Loucy (cell line): ENCODE measurements around the gene MTX2.
"Not testable (repeated sequence)": the region's sequence is repeated elsewhere in the genome, so short reads cannot be mapped to it uniquely, and the experiment has no call there.

Experiments
- H2AFZ ChIP-seq: fragments of 200-600 bp; sonication (generic); 2 replicates; pipeline ENCODE4 v1.6.0; 2016; ENCODE audit warnings: antibody characterized with exemption, mild to moderate bottlenecking, low read length, moderate library complexity
- H3F3A ChIP-seq: fragments of 200-600 bp; 2 replicates; pipeline ENCODE4 v1.6.0; 2016; ENCODE audit warnings: antibody characterized with exemption, low read depth, mild to moderate bottlenecking
- H3K27me3 ChIP-seq: fragments of 200-600 bp; sonication (generic); 2 replicates; pipeline ENCODE4 v1.6.1; 2014; ENCODE audit warnings: low read length, mild to moderate bottlenecking; ENCODE audit not compliant: insufficient read depth, poor library complexity, severe bottlenecking
- H3K36me3 ChIP-seq: fragments of 200-600 bp; sonication (generic); 2 replicates; pipeline ENCODE4 v1.6.1; 2016; ENCODE audit warnings: low read length; ENCODE audit not compliant: insufficient read depth
- H3K4me1 ChIP-seq: fragments of 200-600 bp; sonication (generic); 2 replicates; pipeline ENCODE4 v1.5.1; 2014; ENCODE audit warnings: low read length, mild to moderate bottlenecking; ENCODE audit not compliant: insufficient read depth, poor library complexity, severe bottlenecking
- H3K4me2 ChIP-seq: fragments of 200-600 bp; sonication (generic); 2 replicates; pipeline ENCODE4 v1.6.0; 2014; ENCODE audit warnings: antibody characterized with exemption, low read length, low read depth, mild to moderate bottlenecking; ENCODE audit not compliant: poor library complexity, severe bottlenecking
- H3K4me3 ChIP-seq: fragments of 200-600 bp; sonication (generic); 2 replicates; pipeline ENCODE4 v1.5.1; 2014; ENCODE audit warnings: low read length, mild to moderate bottlenecking, mixed read lengths; ENCODE audit not compliant: poor library complexity, severe bottlenecking
- H3K79me2 ChIP-seq: fragments of 200-600 bp; sonication (generic); 2 replicates; pipeline ENCODE4 v1.6.1; 2014; ENCODE audit warnings: low read length; ENCODE audit not compliant: insufficient read depth
- H3K9ac ChIP-seq: fragments of 200-600 bp; sonication (generic); 2 replicates; pipeline ENCODE4 v1.6.0; 2014; ENCODE audit warnings: mild to moderate bottlenecking, low read depth, low read length, moderate library complexity; ENCODE audit not compliant: poor library complexity, severe bottlenecking
- H3K9me2 ChIP-seq: fragments of 200-600 bp; sonication (generic); replicated peaks from 2 replicates; pipeline ENCODE4 v1.6.1; 2016; ENCODE audit warnings: low read depth, low read length, mixed read lengths
- H3K9me3 ChIP-seq: fragments of 200-600 bp; sonication (generic); 2 replicates; pipeline ENCODE4 v1.6.1; 2014; ENCODE audit warnings: mild to moderate bottlenecking, antibody characterized with exemption, low read length, low read depth; ENCODE audit not compliant: insufficient read depth
- H4K20me1 ChIP-seq: fragments of 200-600 bp; sonication (generic); 2 replicates; pipeline ENCODE4 v1.6.0; 2014; ENCODE audit warnings: antibody characterized with exemption, low read length, mild to moderate bottlenecking; ENCODE audit not compliant: insufficient read depth, poor library complexity, severe bottlenecking
- EZH2phosphoT487 ChIP-seq: fragments of 200-600 bp; IDR thresholded peaks from 2 replicates; pipeline ENCODE4 v1.6.1; 2018; ENCODE audit warnings: antibody characterized with exemption, mild to moderate bottlenecking, moderate library complexity, borderline replicate concordance
- TF ChIP-seq, protein P1 (sequence below): fragments of 200-600 bp; sonication (generic); conservative IDR thresholded peaks from 2 replicates; pipeline ENCODE4 v1.5.1; 2014; ENCODE audit warnings: mild to moderate bottlenecking, antibody characterized with exemption, low read length

The MTX2 gene

DNA sequence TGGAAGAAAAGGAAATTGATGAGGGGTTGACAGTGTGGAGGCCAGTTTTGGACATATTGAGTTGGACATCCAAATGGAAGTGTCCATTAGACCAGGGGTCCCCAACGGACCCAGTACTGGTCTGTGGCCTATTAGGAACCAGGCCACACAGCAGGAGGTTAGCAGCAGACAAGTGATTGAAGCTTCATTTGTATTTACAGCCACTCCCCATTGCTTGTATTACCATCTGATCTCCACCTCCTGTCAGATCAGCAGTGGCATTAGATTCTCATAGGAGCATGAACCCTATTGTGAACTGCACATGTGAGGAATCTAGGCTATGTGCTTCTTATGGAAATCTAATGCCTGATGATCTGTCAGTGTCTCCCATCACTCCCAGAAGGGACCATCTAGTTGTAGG, 99.1 kb downstream of the MTX2 start:
- H2AFZ ChIP-seq, result no peak overlapping the region
- TF ChIP-seq, protein P1, sequence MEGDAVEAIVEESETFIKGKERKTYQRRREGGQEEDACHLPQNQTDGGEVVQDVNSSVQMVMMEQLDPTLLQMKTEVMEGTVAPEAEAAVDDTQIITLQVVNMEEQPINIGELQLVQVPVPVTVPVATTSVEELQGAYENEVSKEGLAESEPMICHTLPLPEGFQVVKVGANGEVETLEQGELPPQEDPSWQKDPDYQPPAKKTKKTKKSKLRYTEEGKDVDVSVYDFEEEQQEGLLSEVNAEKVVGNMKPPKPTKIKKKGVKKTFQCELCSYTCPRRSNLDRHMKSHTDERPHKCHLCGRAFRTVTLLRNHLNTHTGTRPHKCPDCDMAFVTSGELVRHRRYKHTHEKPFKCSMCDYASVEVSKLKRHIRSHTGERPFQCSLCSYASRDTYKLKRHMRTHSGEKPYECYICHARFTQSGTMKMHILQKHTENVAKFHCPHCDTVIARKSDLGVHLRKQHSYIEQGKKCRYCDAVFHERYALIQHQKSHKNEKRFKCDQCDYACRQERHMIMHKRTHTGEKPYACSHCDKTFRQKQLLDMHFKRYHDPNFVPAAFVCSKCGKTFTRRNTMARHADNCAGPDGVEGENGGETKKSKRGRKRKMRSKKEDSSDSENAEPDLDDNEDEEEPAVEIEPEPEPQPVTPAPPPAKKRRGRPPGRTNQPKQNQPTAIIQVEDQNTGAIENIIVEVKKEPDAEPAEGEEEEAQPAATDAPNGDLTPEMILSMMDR, result no peak
- TF ChIP-seq EZH2phosphoT487, result no peak
- H3F3A ChIP-seq, result no peaks in the 10 kb centered on the region
- no peaks in the 10 kb centered on the region for H3K4me1 ChIP-seq
- no peak overlapping the region for H3K4me3 ChIP-seq
- H4K20me1 ChIP-seq, result no peaks in the 10 kb centered on the region
- no peaks in the 10 kb centered on the region for H3K36me3 ChIP-seq
- no peak overlapping the region for H3K9ac ChIP-seq
- H3K79me2 ChIP-seq, result no peaks in the 10 kb centered on the region
- H3K27me3 ChIP-seq, result no peaks in the 10 kb centered on the region
- H3K4me2 ChIP-seq, result no peak overlapping the region
- H3K9me3 ChIP-seq, result no peaks in the 10 kb centered on the region
- no peaks in the 10 kb centered on the region for H3K9me2 ChIP-seq

DNA sequence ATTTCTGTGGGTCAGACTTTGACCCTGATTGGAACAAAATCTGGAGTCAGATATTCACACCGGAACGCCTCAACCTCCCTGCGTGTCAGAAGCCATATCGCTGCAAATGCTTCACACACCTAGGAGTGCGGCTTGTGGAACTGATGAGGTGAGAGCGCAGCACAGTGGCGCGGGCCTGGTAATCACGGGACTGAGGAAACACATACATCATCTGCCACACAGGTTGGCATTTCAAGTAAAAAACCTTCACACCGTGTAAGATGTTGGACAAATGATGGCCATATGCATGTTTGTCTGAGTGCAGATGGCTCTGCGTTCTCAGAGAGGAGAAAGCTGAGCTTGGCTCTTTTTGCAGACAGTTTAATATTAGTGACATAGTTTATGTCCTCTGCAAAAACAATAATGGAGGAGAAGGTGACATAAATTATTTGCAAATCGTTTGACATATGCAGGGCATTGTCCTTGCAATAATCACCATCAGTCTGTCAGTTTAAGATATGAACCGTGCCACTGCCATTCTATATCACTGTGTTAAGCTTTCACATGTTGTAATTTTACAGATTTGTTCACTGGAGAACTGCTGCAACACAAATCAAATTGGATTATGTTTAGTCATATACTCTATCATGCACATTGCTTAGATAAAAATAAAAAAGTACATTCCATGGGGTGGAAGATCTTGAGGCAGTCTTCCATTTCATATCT, 101.4 kb downstream of the MTX2 start:
- Histone ChIP-seq H4K20me1 (no peaks in the 10 kb centered on the region), H2AFZ (no peak overlapping the region), H3K9me2 (no peaks in the 10 kb centered on the region), H3K36me3 (no peaks in the 10 kb centered on the region), H3K9me3 (no peaks in the 10 kb centered on the region), H3K79me2 (no peaks in the 10 kb centered on the region), H3K4me1 (no peaks in the 10 kb centered on the region), H3K9ac (no peak overlapping the region), H3K27me3 (no peaks in the 10 kb centered on the region), H3K4me2 (no peak overlapping the region), H3K4me3 (no peak overlapping the region), H3F3A (no peaks in the 10 kb centered on the region)
- no peak for TF ChIP-seq EZH2phosphoT487
- TF ChIP-seq, protein P1, result no peak

DNA sequence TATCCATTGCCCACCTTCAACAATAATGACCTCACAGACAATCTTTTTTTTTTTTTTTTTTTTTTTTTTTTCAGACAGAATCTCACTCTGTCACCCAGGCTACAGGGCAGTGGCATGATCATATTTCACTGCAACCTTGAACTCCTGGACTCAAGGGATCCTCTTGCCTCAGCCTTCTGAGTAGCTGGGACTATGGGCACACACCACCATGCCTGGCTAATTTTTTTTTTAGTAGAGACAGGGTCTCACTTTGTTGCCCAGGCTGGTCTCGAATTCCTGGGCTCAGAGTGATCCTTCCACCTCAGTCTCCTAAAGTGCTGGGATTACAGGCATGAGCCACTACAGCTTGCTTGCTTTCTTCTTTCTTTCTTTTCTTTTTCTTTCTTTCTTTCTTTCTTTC, 103.9 kb downstream of the MTX2 start:
- H3K4me3 ChIP-seq, H3K79me2 ChIP-seq, H2AFZ ChIP-seq, H3K36me3 ChIP-seq, H3K4me1 ChIP-seq, H3K4me2 ChIP-seq, H3K9me2 ChIP-seq, H3K9me3 ChIP-seq, H3F3A ChIP-seq, H4K20me1 ChIP-seq, H3K27me3 ChIP-seq, H3K9ac ChIP-seq: not testable (repeated sequence)

DNA sequence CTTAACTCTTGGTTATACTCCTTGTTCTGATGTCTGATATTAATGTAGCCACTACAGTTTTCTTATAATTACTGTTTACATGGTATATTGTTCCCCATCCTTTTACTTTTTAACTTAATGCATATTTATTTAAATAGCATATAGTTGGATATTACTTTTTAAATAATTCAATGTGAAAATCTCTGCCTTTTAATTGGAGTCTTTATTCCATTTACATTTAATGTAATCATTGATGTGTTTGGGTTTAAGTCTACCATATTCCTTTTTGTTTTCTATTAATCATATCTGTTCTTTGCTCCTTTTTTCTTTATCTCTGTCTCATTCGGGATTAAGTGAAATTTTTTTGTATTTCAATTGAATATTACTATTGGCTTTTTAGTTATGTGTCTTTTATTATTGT, 109.1 kb downstream of the MTX2 start:
- Histone ChIP-seq H3K9me3 (0 out of 2 replicates have a peak, but pooled peaks cover 5% of the 10 kb centered on the region), H2AFZ (no peak overlapping the region), H3K36me3 (no peaks in the 10 kb centered on the region), H3K4me3 (no peak overlapping the region), H3K9me2 (no peaks in the 10 kb centered on the region), H3K4me1 (no peaks in the 10 kb centered on the region), H3K27me3 (no peaks in the 10 kb centered on the region), H3F3A (no peaks in the 10 kb centered on the region), H3K79me2 (no peaks in the 10 kb centered on the region), H4K20me1 (no peaks in the 10 kb centered on the region), H3K9ac (no peak overlapping the region), H3K4me2 (no peak overlapping the region)
- TF ChIP-seq, protein P1, result no peak
- TF ChIP-seq EZH2phosphoT487, result no peak
